K562 (cell line): ENCODE results near the gene SIGLEC5. TPM values are rescaled to one million over a fixed set of nuclear protein-coding genes. Genes with fewer than 3 reads are reported as not detected.

Experiments
- ATAC-seq: fragments of 200-7000 bp; cut with Tn5 transposase; 3 replicates; pipeline ENCODE4 v1.9.1; 2020; ENCODE audit warnings: moderate library complexity
- BruUV-seq: library from RNA; stranded (reverse); fragments of 400-500 nt; replicated peaks from 2 replicates; lab custom pipeline; 2021; lab: Mats Ljungman, UMichigan
- CTCF ChIA-PET: fragments of 300-600 bp; formaldehyde crosslinking; extraction: SDS; loops from one replicate; lab custom pipeline; 2021; ENCODE audit warnings: low intra/inter-chr PET ratio; lab: Yijun Ruan, JAX
- POLR2A ChIA-PET: fragments of 300-600, 350-650 bp; sonication (Branson Sonifier 250); formaldehyde crosslinking; extraction: SDS; loops from one replicate; lab custom pipeline; 2021; ENCODE audit warnings: antibody characterized with exemption, inconsistent platforms; lab: Yijun Ruan, JAX
- DNase-seq, 4 experiments: peaks; one replicate each; pipeline versions ENCODE4 v3.0.0 to v3.0.0-alpha.2; 2011 to 2018; ENCODE audit warnings: low spot score in 3 of 4, mixed read lengths in 3 of 4; ENCODE audit errors: extremely low read depth in 1 of 4
- FAIRE-seq: peaks from 2 replicates; lab custom pipeline; 2011; peaks lifted over from hg19 to GRCh38; lab: Jason Lieb, UNC
- H2AFZ ChIP-seq: 2 replicates; pipeline ENCODE4 v1.6.0; 2011; ENCODE audit warnings: low read depth, low read length, control low read depth, inconsistent platforms
- H3K27ac ChIP-seq: fragments of 200-600 bp; 3 replicates; pipeline ENCODE4 v1.8.0; 2011; ENCODE audit warnings: low read depth, mild to moderate bottlenecking, control low read depth, inconsistent platforms, low read length, moderate library complexity, mixed read lengths; ENCODE audit errors: extremely low read depth
- H3K27me3 ChIP-seq, 2 experiments: fragments of 300-600 bp in 1 of 2; 2 replicates in 1 of 2; 3 replicates in 1 of 2; pipeline versions ENCODE4 v1.6.0 to v1.8.0; 2011; ENCODE audit warnings: inconsistent platforms in 2 of 2, low read length in 2 of 2, mild to moderate bottlenecking in 1 of 2, mixed read lengths in 1 of 2, moderate library complexity in 1 of 2; ENCODE audit not compliant: control insufficient read depth in 2 of 2, insufficient read depth in 2 of 2
- H3K36me3 ChIP-seq: fragments of 300-600 bp; 3 replicates; pipeline ENCODE4 v1.8.0; 2011; ENCODE audit warnings: mild to moderate bottlenecking, low read length, inconsistent platforms; ENCODE audit not compliant: control insufficient read depth, insufficient read depth
- H3K4me1 ChIP-seq, 2 experiments: fragments of 200-600 bp in 1 of 2; replicated peaks in 1 of 2; 2 replicates in 1 of 2; 3 replicates in 1 of 2; pipeline versions ENCODE4 v1.5.1 to v1.8.0; 2011; ENCODE audit warnings: inconsistent platforms in 2 of 2, low read length in 2 of 2, mild to moderate bottlenecking in 1 of 2, mixed read lengths in 1 of 2, moderate library complexity in 1 of 2; ENCODE audit not compliant: control insufficient read depth in 2 of 2, insufficient read depth in 2 of 2
- H3K4me2 ChIP-seq: 2 replicates; pipeline ENCODE4 v1.6.1; 2011; ENCODE audit warnings: low read length, control low read depth, inconsistent platforms, mixed read lengths; ENCODE audit not compliant: insufficient read depth
- H3K4me3 ChIP-seq: fragments of 200-600 bp; sonication (generic), shearing (Covaris generic); 2 replicates; pipeline ENCODE4 v1.5.1; 2016; ENCODE audit warnings: control low read depth, inconsistent platforms
- H3K79me2 ChIP-seq: fragments of 200-600 bp; 3 replicates; pipeline ENCODE4 v1.8.0; 2011; ENCODE audit warnings: low read length, inconsistent platforms; ENCODE audit not compliant: control insufficient read depth, insufficient read depth
- H3K9ac ChIP-seq, 2 experiments: 2 replicates each; pipeline versions ENCODE4 v1.6.0 to v1.6.1; 2011; ENCODE audit warnings: low read depth in 2 of 2, low read length in 2 of 2, control low read depth in 1 of 2, inconsistent platforms in 1 of 2, mild to moderate bottlenecking in 1 of 2, mixed read lengths in 1 of 2; ENCODE audit not compliant: insufficient read depth in 1 of 2
- H3K9me1 ChIP-seq: one replicate; pipeline ENCODE4 v1.6.0; 2011; ENCODE audit warnings: inconsistent platforms, mild to moderate bottlenecking, low read length, moderate library complexity; ENCODE audit not compliant: control insufficient read depth, insufficient read depth
- H3K9me3 ChIP-seq: replicated peaks from 2 replicates; pipeline ENCODE4 v1.5.1; 2011; ENCODE audit warnings: low read depth, low read length, inconsistent platforms; ENCODE audit not compliant: control insufficient read depth, insufficient read depth
- H4K20me1 ChIP-seq: replicated peaks from 2 replicates; pipeline ENCODE4 v1.6.1; 2011; ENCODE audit warnings: low read length, inconsistent platforms, mixed read lengths; ENCODE audit not compliant: control insufficient read depth, insufficient read depth
- FUS ChIP-seq: fragments of 200-400 bp; formaldehyde crosslinking; optimal IDR thresholded peaks from 2 replicates; pipeline ENCODE3; 2017; ENCODE audit warnings: low read depth, low read length
- ZBTB40 ChIP-seq, 2 experiments: fragments of 450-650 bp in 1 of 2; sonication (generic) in 1 of 2; formaldehyde crosslinking in 1 of 2; IDR thresholded peaks; 2 replicates each; pipeline versions ENCODE4 v1.7.1 to v1.9.0; 2016 to 2022; ENCODE audit warnings: inconsistent platforms in 1 of 2, mild to moderate bottlenecking in 1 of 2, missing genetic modification reagents in 1 of 2
- WGBS: fragments of 100-300 bp; shearing (Covaris generic); methylation state at CpG from one replicate; pipeline ENCODE4 v1.1.6; 2016; ENCODE audit warnings: low coverage, mixed read lengths; ENCODE audit not compliant: insufficient coverage; ENCODE audit errors: missing lambda C conversion rate; 5-methylcytosine and 5-hydroxymethylcytosine counted together
- in situ Hi-C: fragments of 300-500 bp; cut with MboI; formaldehyde crosslinking; loops from 4 replicates; pipeline ENCODE4 v1.15.0; 2018; ENCODE audit warnings: inconsistent platforms, mixed read lengths
- intact Hi-C: fragments of 100-400 bp; cut with micrococcal nuclease; formaldehyde crosslinking; loops from 2 replicates; pipeline ENCODE4 v1.14.2; 2022
- polyA plus RNA-seq, 8 experiments: library from polyadenylated mRNA; depleted of rRNA in 4 of 8; stranded (reverse) in 5 of 8; unstranded in 3 of 8; fragments of >200 nt; fragmentation: Nextera tagmentation in 2 of 8; fragmentation: Illumina TruSeq in 1 of 8; extraction: Ambion mirVana in 2 of 8; extraction: Trizol in 1 of 8; gene quantifications; 2 replicates each; pipeline versions ENCODE4 v1.2.1 to v1.2.3, GENCODE V29; 2011 to 2014; ENCODE audit warnings: inconsistent platforms in 1 of 8, missing spikeins in 1 of 8
- total RNA-seq, 7 experiments: library from RNA; depleted of rRNA in 6 of 7; stranded (reverse); fragments of >200 nt in 6 of 7; fragmentation: Illumina TruSeq in 2 of 7; extraction: Trizol in 2 of 7; gene quantifications; 2 replicates each; pipeline versions ENCODE4 v1.2.1 to v1.2.3, GENCODE V29; 2011 to 2021; ENCODE audit warnings: low replicate concordance in 1 of 7

SIGLEC5 gene
- total and polyA plus RNA-seq, 9 of the 15 experiments (the other 6 are each of a cell fraction or from before 2014, with no cell fraction given), result 0.14 TPM; not detected in 8

GRCh38 chr19:51589511-51589910 is 40.7 kb downstream of the SIGLEC5 start:
- Histone ChIP-seq H3K4me1 (peaks cover 7 to 21% of the 10 kb centered on the region in 2 experiments; a peak in 4 of 5 replicates), H4K20me1 (no peaks in the 10 kb centered on the region), H3K9me1 (no peaks in the 10 kb centered on the region), H3K9me3 (peaks cover 44% of the 10 kb centered on the region), H3K4me3 (no peak overlapping the region), H3K27me3 (no peaks in the 10 kb centered on the region), H3K79me2 (no peaks in the 10 kb centered on the region), H3K36me3 (peaks cover 52% of the 10 kb centered on the region), H3K27ac (no peak overlapping the region), H3K4me2 (no peak overlapping the region), H3K9ac (no peak overlapping the region), H2AFZ (no peak overlapping the region)
- POLR2A ChIA-PET, result no interaction called here
- FAIRE-seq, result no peak
- BruUV-seq, result no TSS peak
- TF ChIP-seq FUS, result no peak
- TF ChIP-seq ZBTB40 (IDR thresholded peaks at IDR 0.05), result peak; percentile 89
- peak; percentile 52; the same call in 1 of the 2 replicates for TF ChIP-seq ZBTB40 (CRISPR knock-in tag; IDR thresholded peaks at IDR 0.05)
- in situ Hi-C loops, result no loop called here
- CTCF ChIA-PET, result interaction anchor here (0.6 kb wide), 1 partner anchor 350 kb away, joined by 3 read pairs; no protein-coding TSS in a partner anchor
- no peak for DNase-seq
- 94% methylated on average over 2 of the region's 2 CpGs for WGBS
- no peak for ATAC-seq
- intact Hi-C loops, result no loop called here
